Breast epithelium (tissue), 4 donors: ENCODE measurements around the gene KIFAP3. TPM values are rescaled to one million over a fixed set of nuclear protein-coding genes. Genes with fewer than 3 reads are reported as not detected.
A peak's percentile ranks its signal among the peaks of the same experiment; 100 is the strongest.
"Not testable (repeated sequence)": the region's sequence is repeated elsewhere in the genome, so short reads cannot be mapped to it uniquely, and the experiment has no call there.

Experiments used
- DNase-seq, 2 donors: peaks; one replicate each; pipeline ENCODE4 v3.0.0-alpha.2; 2019; ENCODE audit warnings: low spot score in 2 of 2
- H3K27ac ChIP-seq, 2 donors: fragments of 200-600 bp; sonication (generic) in 1 of 2; one replicate each; pipeline ENCODE4 v1.5.1; 2016 to 2019; ENCODE audit warnings: mild to moderate bottlenecking in 1 of 2
- H3K27me3 ChIP-seq, 2 donors: fragments of 200-600 bp; sonication (generic) in 1 of 2; one replicate each; pipeline versions ENCODE4 v1.5.1 to v1.6.0; 2017 to 2019; ENCODE audit warnings: control low read depth in 1 of 2, mild to moderate bottlenecking in 1 of 2
- H3K36me3 ChIP-seq: fragments of 200-600 bp; one replicate; pipeline ENCODE4 v1.5.1; 2019
- H3K4me1 ChIP-seq, 2 donors: fragments of 200-600 bp; sonication (generic); one replicate each; pipeline ENCODE4 v1.5.1; 2016 to 2019; ENCODE audit warnings: control low read depth in 1 of 2
- H3K4me3 ChIP-seq, 3 donors: fragments of 200-600 bp; sonication (generic); 1 replicate in 2 of 3; 2 replicates in 1 of 3; pipeline ENCODE4 v1.5.1; 2016 to 2019; ENCODE audit warnings: mild to moderate bottlenecking in 3 of 3, moderate library complexity in 2 of 3
- H3K9me3 ChIP-seq, 2 donors: fragments of 200-600 bp; sonication (generic) in 1 of 2; one replicate each; pipeline ENCODE4 v1.5.1; 2016 to 2019; ENCODE audit warnings: control low read depth in 1 of 2
- POLR2A ChIP-seq: fragments of 450-650 bp; IDR thresholded peaks from one replicate; pipeline ENCODE4 v1.6.1; 2016; ENCODE audit warnings: antibody characterized with exemption, mild to moderate bottlenecking, moderate library complexity
- POLR2AphosphoS5 ChIP-seq, 3 donors: sonication (generic); formaldehyde crosslinking; IDR thresholded peaks; one replicate each; pipeline ENCODE4 v1.6.1; 2017; ENCODE audit warnings: antibody characterized with exemption in 3 of 3
- intact Hi-C: fragments of 100-400 bp; cut with DNase I; formaldehyde crosslinking; loops from one replicate; pipeline ENCODE4 v1.15.1; 2023; ENCODE audit warnings: low total_unique reads
- total RNA-seq, 3 donors: library from RNA; depleted of rRNA; stranded (reverse); fragments of >200 nt; gene quantifications; one replicate each; pipeline ENCODE4 v1.1.0, GENCODE V29; 2016
- TF ChIP-seq, protein P1 (sequence below), 3 donors: fragments of 450-650 bp; IDR thresholded peaks; one replicate each; pipeline ENCODE4 v1.5.1; 2016 to 2017; ENCODE audit warnings: antibody characterized with exemption in 3 of 3, mild to moderate bottlenecking in 3 of 3, moderate library complexity in 3 of 3

KIFAP3 gene
- total RNA-seq, 3 donors from 2014 or later = 29.0 to 41.1 (median 37.7) TPM

- H3K4me1 ChIP-seq = no peaks in the 10 kb centered on the region
- intact Hi-C loops = no loop called here
- H3K27me3 ChIP-seq = no peaks in the 10 kb centered on the region
- no peak for TF ChIP-seq POLR2AphosphoS5 (IDR thresholded peaks at IDR 0.05)
- TF ChIP-seq, protein P1, sequence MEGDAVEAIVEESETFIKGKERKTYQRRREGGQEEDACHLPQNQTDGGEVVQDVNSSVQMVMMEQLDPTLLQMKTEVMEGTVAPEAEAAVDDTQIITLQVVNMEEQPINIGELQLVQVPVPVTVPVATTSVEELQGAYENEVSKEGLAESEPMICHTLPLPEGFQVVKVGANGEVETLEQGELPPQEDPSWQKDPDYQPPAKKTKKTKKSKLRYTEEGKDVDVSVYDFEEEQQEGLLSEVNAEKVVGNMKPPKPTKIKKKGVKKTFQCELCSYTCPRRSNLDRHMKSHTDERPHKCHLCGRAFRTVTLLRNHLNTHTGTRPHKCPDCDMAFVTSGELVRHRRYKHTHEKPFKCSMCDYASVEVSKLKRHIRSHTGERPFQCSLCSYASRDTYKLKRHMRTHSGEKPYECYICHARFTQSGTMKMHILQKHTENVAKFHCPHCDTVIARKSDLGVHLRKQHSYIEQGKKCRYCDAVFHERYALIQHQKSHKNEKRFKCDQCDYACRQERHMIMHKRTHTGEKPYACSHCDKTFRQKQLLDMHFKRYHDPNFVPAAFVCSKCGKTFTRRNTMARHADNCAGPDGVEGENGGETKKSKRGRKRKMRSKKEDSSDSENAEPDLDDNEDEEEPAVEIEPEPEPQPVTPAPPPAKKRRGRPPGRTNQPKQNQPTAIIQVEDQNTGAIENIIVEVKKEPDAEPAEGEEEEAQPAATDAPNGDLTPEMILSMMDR (IDR thresholded peaks at IDR 0.05) = no peak
- TF ChIP-seq POLR2A = no peak
- no peaks in the 10 kb centered on the region for H3K36me3 ChIP-seq
- no peak for DNase-seq
- no peaks in the 10 kb centered on the region for H3K9me3 ChIP-seq
- no peak overlapping the region for H3K27ac ChIP-seq
- no peak overlapping the region for H3K4me3 ChIP-seq
Observed at GRCh38 chr1:170012920-170013319, 61.6 kb downstream of the KIFAP3 start.

GRCh38 chr1:170010443-170010842 lies 64.1 kb downstream of the KIFAP3 start:
- H3K27me3 ChIP-seq = no peaks in the 10 kb centered on the region
- H3K4me3 ChIP-seq = no peak overlapping the region
- no peaks in the 10 kb centered on the region for H3K9me3 ChIP-seq
- no peaks in the 10 kb centered on the region for H3K36me3 ChIP-seq
- H3K4me1 ChIP-seq = no peaks in the 10 kb centered on the region
- intact Hi-C loops = no loop called here
- no peak for TF ChIP-seq POLR2AphosphoS5 (IDR thresholded peaks at IDR 0.05)
- no peak for TF ChIP-seq POLR2A
- TF ChIP-seq, protein P1 (IDR thresholded peaks at IDR 0.05) = peak in 1 of 3 donors; percentile 14
- H3K27ac ChIP-seq = no peak overlapping the region
- no peak for DNase-seq

- intact Hi-C loops = no loop called here
- Histone ChIP-seq H3K4me3 (no peak overlapping the region), H3K9me3 (no peaks in the 10 kb centered on the region), H3K27me3 (no peaks in the 10 kb centered on the region), H3K27ac (no peak overlapping the region), H3K36me3 (no peaks in the 10 kb centered on the region), H3K4me1 (no peaks in the 10 kb centered on the region)
- no peak for DNase-seq
- TF ChIP-seq POLR2A = no peak
- TF ChIP-seq, protein P1 (IDR thresholded peaks at IDR 0.05) = no peak
- no peak for TF ChIP-seq POLR2AphosphoS5 (IDR thresholded peaks at IDR 0.05)
Observed at GRCh38 chr1:170009551-170009950, 64.9 kb downstream of the KIFAP3 start.

DNA sequence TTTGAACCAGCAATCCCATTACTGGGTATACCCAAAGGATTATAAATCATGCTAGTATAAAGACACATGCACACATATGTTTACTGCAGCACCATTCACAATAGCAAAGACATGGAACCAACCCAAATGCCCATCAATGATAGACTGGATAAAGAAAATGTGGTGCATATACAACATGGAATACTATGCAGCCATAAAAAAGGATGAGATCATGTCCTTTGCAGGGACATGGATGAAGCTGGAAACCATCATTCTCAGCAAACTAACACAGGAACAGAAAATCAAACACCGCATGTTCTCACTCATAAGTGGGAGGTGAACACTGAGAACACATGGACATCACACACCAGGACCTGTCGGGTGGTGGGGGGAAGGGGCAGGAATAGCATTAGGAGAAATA lies 65.8 kb downstream of the KIFAP3 start:
- H3K36me3 ChIP-seq, H3K9me3 ChIP-seq, DNase-seq, H3K27ac ChIP-seq, H3K27me3 ChIP-seq, intact Hi-C loops, H3K4me3 ChIP-seq, H3K4me1 ChIP-seq: not testable (repeated sequence)

GRCh38 chr1:170003270-170003835 lies 71.1 kb downstream of the KIFAP3 start:
- H3K27ac ChIP-seq, H3K4me1 ChIP-seq, DNase-seq, intact Hi-C loops, H3K9me3 ChIP-seq, H3K36me3 ChIP-seq, H3K4me3 ChIP-seq, H3K27me3 ChIP-seq: not testable (repeated sequence)

- Histone ChIP-seq H3K27ac (no peak overlapping the region), H3K4me3 (no peak overlapping the region), H3K27me3 (no peaks in the 10 kb centered on the region), H3K36me3 (no peaks in the 10 kb centered on the region), H3K4me1 (no peaks in the 10 kb centered on the region), H3K9me3 (no peaks in the 10 kb centered on the region)
- no peak for DNase-seq
- intact Hi-C loops = no loop called here
- TF ChIP-seq, protein P1 (IDR thresholded peaks at IDR 0.05) = no peak
- no peak for TF ChIP-seq POLR2A
- no peak for TF ChIP-seq POLR2AphosphoS5 (IDR thresholded peaks at IDR 0.05)
Observed at GRCh38 chr1:170001266-170001665, 73.2 kb downstream of the KIFAP3 start.
